ENCODE results near the gene FAM193B.

GRCh38 chr5:177471610-177472356 lies 82.6 kb downstream of the FAM193B start:
- no peak for TF ChIP-seq ZBTB33 (CRISPR knock-in tag; IDR thresholded peaks at IDR 0.05)
- TF ChIP-seq POLR2AphosphoS5 (IDR thresholded peaks at IDR 0.05; ENCODE audit: control insufficient read depth, insufficient read depth, low read depth, low read length) = no peak
- TF ChIP-seq, protein P1, sequence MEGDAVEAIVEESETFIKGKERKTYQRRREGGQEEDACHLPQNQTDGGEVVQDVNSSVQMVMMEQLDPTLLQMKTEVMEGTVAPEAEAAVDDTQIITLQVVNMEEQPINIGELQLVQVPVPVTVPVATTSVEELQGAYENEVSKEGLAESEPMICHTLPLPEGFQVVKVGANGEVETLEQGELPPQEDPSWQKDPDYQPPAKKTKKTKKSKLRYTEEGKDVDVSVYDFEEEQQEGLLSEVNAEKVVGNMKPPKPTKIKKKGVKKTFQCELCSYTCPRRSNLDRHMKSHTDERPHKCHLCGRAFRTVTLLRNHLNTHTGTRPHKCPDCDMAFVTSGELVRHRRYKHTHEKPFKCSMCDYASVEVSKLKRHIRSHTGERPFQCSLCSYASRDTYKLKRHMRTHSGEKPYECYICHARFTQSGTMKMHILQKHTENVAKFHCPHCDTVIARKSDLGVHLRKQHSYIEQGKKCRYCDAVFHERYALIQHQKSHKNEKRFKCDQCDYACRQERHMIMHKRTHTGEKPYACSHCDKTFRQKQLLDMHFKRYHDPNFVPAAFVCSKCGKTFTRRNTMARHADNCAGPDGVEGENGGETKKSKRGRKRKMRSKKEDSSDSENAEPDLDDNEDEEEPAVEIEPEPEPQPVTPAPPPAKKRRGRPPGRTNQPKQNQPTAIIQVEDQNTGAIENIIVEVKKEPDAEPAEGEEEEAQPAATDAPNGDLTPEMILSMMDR (IDR thresholded peaks at IDR 0.05 in 2 of 3, conservative IDR thresholded peaks at IDR 0.05 in 1 of 3; ENCODE audit: insufficient read depth in 2 of 3, low read depth in 1 of 3, low read length in 3 of 3) = no peak
- TF ChIP-seq RAD21 (CRISPR knock-in tag; conservative IDR thresholded peaks at IDR 0.05 in 1 of 2, IDR thresholded peaks at IDR 0.05 in 1 of 2) = no peak
- no peak for TF ChIP-seq ETV6 (IDR thresholded peaks at IDR 0.05; ENCODE audit: borderline replicate concordance in 1 of 2, low read depth in 2 of 2, low read length in 1 of 2)
- no peak for TF ChIP-seq ETV6 (CRISPR knock-in tag; IDR thresholded peaks at IDR 0.05; ENCODE audit: borderline replicate concordance)

All from K562 (cell line).